HuH-7 (cell line): ENCODE data around the gene TMIGD2.
A peak's percentile ranks its signal among the peaks of the same experiment; 100 is the strongest.

Experiments used
- DNase-seq: peaks from one replicate; pipeline ENCODE4 v3.0.0; 2011; ENCODE audit warnings: low spot score

TMIGD2 gene

DNA sequence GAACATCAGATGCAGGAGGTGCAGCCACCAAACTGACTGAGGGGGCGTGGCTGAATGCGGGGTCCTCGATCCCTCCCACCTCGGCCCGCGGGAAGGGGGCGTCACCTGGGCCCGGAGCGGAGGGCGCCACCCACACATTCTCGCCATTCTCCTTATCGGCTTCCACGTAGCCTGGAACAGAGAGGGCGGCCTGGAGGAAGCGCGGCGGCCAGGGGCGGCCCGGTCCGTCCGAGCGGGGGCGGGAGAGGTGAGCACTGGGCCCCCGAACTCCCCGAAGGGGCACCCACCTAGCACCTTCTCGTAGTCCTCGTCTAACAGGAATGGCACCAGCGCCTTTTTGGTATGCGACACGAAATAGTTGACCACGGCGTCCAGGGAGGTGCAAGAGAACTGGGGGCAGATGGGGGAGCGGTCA lies 24.7 kb upstream of the TMIGD2 start:
- DNase-seq: no peak

DNA sequence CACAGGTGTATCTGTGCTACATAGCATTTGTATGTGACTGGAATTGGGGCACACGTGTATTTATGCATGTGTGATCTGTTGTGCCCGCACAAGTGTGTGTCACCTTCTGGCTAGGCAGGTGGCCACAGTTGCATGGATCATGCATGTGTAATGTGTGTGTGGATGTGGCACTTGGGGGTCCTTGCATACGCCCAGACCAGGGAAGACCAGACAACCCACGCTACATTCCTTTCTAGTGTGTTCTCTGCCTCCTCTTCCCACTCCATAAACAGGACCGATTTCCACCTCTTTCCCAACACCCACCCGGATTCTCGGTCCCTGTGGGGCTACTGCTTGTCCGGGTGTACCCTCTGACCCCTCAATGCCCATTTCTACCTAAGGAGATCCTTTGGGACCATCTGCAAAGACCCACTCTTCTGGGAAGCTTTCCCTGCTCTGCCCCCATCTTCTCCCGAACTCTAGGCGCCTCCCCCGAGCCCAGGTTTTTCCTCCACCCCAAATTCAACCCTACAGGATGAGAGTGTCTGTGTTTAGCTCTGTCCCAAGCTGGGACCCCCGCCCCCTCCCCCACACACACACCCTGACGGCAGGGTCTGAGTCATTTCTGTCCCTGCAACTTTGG lies 24.1 kb upstream of the TMIGD2 start:
- no peak for DNase-seq

DNA sequence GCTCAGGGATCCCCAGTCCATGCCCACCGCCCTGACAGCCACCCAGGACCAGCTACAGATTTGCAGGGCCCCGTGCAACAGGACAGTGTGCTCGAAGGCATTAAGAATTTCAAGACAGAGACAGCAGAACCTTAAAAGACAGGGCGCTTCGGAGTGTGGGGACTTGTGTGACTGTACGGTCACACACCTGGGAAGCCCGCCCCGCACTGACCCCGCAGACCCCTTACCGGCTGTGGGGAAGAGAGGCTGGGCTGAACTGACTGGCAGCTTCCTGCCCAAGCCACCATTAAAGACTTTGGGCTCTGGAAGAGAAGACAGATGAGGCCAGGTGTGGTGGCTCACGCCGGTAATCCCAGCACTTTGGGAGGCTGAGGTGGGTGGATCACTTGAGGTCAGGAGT lies 22.0 kb upstream of the TMIGD2 start:
- no peak for DNase-seq

DNA sequence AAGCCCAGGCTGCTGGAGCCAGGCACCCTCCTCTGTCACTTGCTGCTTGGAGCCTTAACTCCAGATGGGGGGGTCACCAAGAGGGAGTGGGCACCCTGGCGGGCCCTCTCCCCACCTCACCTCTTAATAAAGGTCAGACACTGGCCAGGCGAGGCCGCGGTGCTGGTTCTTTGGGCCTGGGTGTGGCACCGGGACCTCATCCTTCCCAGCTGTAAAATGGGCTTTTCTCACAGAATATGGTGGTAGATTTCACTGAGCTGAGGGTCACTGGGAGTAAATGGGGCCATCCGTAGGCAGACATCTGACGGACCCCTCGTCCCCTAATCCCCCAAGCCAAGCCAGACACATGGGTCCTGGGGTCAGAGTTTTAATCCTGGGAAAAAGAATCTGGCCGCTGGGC lies 21.5 kb upstream of the TMIGD2 start:
- DNase-seq: no peak

DNA sequence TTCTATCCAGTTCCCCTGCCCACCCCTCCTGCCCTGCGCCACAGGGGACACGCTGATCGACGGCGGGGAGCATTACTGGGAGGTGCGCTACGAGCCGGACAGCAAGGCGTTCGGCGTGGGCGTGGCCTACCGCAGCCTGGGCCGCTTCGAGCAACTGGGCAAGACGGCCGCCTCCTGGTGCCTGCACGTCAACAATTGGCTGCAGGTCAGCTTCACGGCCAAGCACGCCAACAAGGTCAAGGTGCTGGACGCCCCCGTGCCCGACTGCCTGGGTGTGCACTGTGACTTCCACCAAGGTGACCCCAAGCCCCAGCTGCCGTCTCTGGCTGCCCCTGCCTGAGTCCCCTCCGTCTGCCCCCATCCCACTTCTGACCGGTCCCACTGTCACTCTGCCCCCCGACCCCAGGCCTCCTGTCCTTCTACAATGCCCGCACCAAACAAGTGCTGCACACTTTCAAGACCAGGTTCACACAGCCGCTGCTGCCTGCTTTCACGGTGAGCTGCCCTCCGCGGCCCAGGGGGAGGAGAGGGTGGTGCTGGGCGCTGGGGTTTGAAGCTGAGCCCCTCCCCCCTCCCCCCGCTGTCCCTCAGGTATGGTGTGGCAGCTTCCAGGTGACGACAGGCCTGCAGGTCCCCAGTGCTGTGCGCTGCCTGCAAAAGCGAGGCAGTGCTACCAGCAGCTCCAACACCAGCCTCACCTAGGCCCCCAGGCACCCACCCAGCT lies 20.9 kb upstream of the TMIGD2 start:
- no peak for DNase-seq

DNA sequence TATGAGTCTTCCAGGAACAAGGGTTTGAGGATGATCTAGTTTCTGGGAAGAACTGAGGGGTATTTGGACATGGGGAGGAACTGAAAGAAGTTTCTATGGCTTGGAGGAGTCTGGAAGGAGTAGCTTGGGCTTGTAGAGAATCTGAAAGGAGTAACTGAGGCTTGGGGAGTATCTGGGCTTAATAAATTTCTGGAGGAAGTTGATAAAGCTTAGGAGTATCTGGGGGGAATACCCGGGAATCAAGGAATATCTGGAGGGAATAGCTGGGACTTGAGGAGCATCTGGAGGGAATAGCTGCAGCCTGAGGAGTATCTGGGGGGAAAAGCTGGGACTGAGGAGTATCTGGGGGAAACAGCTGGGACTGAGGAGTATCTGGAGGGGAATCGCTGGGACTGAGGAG lies 18.2 kb upstream of the TMIGD2 start:
- DNase-seq: no peak

DNA sequence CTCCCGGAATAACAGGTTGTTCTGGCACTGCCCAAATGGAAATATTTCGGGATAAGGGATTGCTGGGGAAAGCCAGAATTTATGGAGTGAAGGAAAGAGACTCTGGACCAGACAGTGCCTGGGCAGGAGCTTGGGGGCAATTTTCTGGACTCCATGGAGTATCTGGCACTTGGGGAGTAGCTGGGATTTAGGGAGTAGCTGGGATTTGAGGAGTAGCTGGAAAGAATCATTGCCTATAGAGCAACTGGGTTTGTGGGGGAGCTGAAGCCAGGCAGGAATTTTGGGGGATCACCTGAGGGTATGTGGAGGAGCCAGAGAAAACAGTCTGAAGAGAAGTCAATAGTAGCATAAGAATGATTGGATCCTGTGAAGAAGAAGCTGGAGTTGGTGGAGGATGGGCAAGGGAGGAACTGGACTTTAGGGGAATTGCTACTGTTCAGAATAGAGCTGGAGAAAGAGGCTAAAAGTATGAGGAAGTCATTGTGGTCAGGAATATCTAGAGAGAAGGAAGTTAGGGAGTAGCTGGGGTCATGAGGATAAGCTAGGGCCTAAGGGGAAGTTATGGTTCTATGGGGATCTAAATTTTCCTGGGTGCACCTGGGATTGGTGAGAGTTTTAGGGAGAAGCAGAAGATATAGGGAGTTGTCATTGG lies 17.0 kb upstream of the TMIGD2 start:
- DNase-seq: no peak

DNA sequence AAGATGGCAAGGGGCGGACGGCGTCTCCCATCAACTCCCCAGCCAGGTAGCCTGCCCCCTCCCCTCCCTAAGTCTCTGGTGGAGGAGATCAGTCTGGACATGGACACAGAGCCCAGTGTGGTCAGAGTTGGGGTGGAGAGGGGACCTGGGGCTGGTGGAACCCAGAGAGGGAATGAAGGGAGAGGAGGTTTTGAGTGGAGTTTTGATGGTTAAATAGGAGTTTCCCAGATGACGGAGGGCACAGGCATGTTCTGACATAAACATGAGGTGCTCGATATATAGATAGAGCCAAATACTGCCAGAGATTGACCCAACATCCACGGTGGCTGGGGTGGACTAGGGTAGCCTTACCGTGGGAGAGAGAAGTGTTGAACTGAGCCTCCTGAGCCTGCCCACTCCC lies 16.3 kb upstream of the TMIGD2 start:
- no peak for DNase-seq

DNA sequence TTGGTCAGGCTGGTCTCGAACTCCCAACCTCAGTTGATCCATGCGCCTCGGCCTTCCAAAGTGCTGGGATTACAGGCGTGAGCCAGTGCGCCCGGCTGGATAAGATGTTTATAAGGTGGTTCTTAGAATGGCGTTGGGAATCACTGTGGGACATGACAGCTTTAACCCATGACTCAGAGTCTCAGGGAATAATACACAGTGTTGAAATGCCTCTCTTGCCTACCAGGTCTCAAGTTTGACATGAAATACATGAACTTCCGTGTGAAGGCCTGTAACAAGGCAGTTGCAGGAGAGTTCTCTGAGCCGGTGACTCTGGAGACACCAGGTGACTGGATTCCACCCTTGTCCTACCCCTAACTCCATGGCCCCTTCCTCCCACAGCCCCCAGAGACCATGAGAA lies 14.8 kb upstream of the TMIGD2 start:
- DNase-seq: no peak

DNA sequence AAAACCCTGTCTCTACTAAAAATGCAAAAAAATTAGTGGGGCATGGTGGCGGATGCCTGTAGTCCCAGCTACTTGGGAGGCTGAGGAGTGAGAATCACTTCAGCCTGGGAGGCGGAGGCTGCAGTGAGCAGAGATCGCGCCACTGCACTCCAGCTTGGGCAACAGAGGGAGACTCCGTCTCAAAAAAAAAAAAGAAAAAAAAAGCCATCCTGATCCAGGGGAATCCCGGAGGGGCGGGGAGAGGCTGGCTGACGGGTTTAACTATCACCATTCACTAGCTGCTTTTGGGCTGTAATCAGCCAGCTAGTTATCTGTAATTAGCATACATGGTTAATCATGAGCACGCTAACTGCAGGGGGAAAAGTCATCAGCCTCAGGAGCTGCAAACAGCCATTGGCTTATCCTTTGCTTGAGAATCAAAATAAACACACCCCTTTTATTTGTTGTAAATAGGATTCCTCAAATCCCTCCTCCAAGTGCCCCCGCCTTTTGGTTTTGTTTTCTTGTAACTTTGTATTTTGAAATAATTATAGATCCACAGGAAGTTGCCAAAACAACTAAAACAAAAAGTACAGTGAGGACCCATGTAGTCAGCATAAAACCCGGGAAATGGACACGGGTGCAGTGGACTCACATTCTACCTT lies 11.8 kb upstream of the TMIGD2 start:
- no peak for DNase-seq

DNA sequence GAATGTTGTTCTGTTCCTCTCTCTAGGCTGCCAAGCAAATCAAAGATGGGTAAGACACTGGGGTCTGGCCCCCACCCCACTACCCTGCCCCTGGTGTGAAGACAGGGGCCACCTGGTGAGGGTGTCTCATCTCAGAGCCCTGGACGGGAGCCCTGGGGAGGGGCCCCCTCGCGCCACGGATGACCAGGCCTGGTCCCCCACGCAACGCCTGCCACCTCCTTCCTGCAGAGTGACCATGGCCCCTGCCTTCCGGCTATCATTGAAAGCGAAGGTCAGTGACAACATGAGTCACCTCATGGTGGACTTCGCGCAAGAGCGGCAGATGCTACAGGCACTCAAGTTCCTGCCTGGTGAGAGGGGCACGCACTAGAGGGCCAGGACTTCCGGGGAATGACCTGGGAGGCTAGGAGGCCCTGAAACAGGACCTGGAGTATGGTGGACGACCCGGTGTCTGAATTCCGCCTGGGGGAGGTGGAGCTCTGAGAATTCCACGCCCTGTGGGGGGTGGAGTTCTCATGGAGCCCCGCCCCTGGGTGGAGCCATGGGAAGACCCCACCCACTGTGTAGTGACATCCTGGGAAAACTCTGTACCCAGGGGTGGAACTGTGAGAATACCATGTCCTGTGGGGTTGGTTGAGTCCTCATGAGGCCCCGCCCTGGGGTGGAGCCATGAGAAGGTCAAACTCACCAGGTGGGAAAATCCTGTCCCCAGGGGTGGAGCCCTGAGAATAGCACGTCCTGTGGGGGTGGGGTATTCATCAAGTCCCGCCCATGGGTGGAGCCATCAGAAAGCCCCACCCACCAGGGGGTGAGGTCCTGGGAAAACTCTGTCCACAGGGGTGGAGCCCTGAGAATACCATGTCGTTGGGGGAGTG lies 8.3 kb upstream of the TMIGD2 start:
- DNase-seq: no peak

DNA sequence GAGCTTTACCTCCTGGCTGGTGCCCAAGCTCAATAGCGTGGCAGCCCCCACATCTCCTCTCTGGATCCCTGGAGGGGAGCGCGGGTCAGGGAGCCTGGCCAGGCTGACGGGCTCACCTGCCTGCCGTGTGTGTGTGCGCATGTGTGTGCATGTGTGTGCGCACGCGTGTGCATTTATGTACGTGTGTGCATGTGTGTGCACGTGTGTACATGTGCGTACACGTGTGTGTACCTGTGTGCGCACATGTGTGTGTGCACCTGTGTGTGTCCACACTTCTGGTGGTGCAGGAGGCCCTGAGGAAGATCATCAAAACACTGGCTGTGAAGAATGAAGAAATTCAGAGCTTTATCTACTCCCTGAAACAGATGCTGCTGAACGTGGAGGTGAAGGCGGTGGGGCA lies 3.5 kb upstream of the TMIGD2 start:
- DNase-seq: no peak

DNA sequence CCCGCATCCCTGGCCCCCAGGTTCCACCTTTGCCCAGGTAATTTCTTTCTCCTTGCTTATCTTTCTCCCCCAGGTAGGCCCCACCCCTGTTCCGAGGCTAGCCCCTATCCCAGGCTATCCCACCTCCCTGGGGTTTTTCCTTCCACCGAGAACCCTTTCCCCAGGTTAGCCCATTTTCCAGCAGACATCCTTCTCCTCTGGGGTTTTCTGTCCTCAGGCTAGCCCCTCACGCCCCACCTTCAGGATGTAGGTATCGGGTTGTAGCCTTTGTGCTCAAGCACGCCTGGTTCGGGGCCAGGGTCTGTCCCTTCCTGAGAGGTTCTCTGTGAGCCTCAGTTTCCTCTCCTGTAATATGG lies 3.0 kb upstream of the TMIGD2 start:
- DNase-seq: no peak

DNA sequence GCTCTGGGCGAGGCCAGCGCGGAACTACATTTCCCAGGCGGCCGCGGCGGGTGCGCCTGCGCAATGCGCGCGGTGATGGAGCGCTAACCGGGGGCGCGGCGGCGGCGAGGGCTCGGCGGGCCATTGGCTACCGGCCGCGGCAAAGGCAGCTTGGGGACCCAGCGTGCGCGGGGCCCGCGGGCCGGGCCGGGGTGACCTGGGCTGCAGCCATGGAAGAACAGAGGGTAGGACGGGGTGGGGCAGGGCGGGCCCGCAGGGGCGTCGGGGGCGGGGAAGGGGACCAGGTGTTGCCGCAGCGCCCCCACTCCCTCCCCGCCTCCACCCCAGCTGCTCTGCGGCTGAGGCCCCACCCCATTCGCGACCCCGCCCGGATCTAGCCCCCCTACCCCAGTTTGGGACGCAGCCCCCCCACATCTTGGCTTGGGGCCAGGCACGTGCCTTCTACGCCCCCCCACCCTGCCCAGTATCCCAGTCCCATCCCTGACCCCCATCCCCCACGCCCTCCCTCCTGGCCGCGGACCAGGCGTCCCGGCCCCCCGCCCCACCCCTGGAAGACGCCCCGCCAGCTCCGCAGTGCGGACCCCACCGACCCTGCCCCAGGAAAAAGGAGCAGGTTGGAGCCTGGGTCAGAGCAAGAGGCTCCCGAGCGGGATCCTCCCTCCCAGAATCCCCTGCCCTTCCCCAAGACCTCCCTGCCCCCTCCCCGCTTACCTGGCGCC lies 2.5 kb upstream of the TMIGD2 start, which contains the start of gene FSD1:
Gene FSD1, plus strand, starts transcription at position 61 of the 719 bp plus-strand sequence. Its CDS starts 149 bp downstream, at position 210.
- peak; percentile 77 for DNase-seq

DNA sequence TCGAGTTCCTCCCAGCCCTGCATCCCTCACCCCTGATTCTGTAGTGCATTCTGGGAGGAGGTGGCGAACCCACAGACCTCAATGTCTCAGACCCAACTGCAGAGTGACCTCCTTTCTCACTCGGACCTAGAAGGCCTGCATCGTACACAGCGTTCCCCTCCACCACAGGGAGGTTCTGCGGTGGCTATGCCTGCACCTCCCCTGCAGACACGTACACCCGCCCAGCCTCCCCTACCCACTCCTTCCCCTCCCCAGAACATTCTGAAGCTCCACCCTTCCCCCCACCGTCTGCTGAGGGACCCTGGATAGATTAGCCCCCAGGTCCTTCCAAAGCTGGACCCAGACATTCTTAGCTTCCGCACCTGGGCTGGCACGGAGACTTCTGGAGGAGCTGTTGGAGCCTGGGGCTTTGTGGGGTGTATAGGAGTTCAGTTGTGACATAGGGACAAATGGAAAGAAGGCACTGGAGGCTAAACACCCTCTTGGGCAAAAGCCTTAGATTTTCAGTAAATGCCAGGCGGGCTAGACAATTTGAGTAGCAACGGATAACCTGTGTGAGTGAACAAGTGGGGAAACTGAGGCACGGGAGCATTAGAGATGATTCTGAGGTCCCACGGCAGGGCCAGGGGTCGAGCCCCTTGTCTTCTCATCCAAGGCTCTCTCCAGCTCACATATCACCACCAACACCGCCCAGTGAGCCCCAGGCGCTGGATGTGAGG lies 1.8 kb upstream of the TMIGD2 start:
- no peak for DNase-seq

DNA sequence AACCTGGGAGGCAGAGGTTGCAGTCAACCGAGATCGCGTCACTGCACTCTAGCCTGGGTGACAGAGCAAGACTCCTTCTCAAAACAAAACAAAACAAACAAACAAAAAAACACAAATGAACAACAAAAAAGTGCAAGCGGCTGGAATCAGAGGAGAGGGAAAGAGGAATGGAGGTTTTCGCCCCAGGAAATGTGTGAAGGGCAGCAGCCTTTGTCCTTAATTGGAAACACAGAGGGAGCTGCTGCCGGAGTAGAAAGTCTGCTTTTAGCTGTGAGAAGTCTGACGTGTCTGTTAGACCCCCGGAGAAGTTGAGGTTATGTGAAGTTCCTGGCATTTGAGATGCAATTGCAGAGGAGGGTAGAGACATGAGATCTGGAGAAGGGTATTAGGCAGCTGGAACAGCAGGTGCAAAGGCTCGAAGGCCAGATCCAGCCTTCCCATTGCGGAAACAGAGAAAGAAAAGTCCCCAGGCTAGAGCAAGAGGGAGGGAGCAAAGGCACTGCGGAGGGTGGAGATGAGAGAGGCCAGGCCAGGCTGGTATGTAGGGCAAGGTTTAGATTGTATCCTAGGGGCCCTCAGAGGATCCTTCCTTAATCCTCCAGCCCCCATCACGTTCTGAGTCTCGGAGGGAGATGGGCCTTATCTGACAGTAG lies 473 bp downstream of the TMIGD2 start:
- DNase-seq: no peak

DNA sequence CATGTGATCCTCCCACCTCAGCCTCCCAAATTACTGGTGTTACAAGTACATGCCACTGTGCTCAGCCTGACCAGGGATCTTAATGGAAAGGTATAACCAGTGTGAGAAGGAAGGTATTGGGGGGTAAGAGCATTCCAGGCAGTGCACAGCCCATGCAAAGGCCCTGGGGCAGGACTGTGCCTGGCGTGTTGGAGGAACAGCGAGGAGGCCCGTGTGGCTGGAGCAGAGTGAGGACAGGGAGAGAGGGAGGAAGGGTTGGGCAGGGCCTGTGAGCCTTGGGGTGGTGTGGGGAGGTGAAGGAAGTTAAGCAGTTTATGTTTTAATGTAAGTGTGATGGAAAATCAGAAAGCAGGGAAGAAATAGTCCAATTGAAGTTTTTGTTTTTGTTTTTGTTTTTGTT lies 1.6 kb downstream of the TMIGD2 start:
- no peak for DNase-seq

DNA sequence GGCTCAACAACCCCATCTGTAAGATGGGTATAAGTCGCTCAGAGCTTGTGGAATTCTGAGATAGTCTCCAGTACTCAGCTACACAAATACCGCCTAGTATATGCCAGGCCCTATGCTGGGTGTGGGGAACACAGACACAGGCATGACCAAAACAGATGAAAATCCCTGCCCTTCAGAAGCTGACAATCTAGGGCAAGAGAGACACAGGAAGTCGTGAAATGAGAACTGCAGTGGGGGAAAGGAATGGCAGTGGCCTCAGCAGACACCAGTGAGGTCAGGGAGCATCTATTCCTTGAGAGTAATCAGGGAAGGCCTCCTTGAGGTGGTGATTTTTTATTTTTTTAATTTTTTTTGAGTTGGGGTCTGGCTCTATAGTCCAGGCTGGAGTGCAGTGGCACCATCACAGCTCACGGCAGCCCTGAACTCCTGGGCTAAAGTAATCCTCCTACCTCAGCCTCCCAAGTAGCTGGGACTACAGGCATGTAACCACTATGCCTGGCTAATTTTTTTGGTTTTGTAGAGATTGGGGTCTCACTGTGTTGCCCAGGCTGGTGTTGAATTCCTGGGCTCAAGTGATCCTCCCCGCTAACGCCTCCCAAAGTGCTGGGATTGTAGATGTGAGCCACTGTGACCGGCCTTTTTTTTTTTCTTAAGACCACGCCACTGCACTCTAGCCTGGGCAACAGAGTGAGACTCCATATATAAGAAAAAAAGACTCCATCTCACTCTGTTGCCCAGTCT lies 3.2 kb downstream of the TMIGD2 start:
- DNase-seq: no peak
